Keratinocyte (primary cell): ENCODE data around the gene SCRT2.

Experiments
- EZH2 ChIP-seq: IDR thresholded peaks from one replicate; pipeline ENCODE4 v1.6.1; 2012; ENCODE audit warnings: inconsistent platforms, mild to moderate bottlenecking, low read length, moderate library complexity
- TF ChIP-seq, protein P1 (sequence below), 3 experiments: IDR thresholded peaks in 1 of 3; conservative IDR thresholded peaks in 1 of 3; optimal IDR thresholded peaks in 1 of 3; 2 replicates in 2 of 3; 3 replicates in 1 of 3; pipeline versions ENCODE3 to v1.5.1; 2011; ENCODE audit warnings: low read length in 3 of 3, mild to moderate bottlenecking in 3 of 3, moderate library complexity in 2 of 3, control low read depth in 1 of 3, inconsistent platforms in 1 of 3; ENCODE audit not compliant: insufficient read depth in 2 of 3; ENCODE audit errors: extremely low read depth in 1 of 3

- TF ChIP-seq, protein P1, sequence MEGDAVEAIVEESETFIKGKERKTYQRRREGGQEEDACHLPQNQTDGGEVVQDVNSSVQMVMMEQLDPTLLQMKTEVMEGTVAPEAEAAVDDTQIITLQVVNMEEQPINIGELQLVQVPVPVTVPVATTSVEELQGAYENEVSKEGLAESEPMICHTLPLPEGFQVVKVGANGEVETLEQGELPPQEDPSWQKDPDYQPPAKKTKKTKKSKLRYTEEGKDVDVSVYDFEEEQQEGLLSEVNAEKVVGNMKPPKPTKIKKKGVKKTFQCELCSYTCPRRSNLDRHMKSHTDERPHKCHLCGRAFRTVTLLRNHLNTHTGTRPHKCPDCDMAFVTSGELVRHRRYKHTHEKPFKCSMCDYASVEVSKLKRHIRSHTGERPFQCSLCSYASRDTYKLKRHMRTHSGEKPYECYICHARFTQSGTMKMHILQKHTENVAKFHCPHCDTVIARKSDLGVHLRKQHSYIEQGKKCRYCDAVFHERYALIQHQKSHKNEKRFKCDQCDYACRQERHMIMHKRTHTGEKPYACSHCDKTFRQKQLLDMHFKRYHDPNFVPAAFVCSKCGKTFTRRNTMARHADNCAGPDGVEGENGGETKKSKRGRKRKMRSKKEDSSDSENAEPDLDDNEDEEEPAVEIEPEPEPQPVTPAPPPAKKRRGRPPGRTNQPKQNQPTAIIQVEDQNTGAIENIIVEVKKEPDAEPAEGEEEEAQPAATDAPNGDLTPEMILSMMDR (optimal IDR thresholded peaks at IDR 0.05 in 1 of 3, IDR thresholded peaks at IDR 0.05 in 1 of 3, conservative IDR thresholded peaks at IDR 0.05 in 1 of 3; ENCODE audit: extremely low read depth in 1 of 3, insufficient read depth in 2 of 3, low read length in 3 of 3): no peak
- TF ChIP-seq EZH2: no peak
Measured at GRCh38 chr20:723756-724155, 48.2 kb upstream of the SCRT2 start.
